Stimulated activated CD8-positive, alpha-beta memory T cell treated with anti-CD3 and anti-CD28 coated beads, Interleukin-4, amount 100 ng/mL, for 1 hour (primary cell): Measurements from ENCODE around the gene MEX3B.
"Not testable (repeated sequence)": the region's sequence is repeated elsewhere in the genome, so short reads cannot be mapped to it uniquely, and the experiment has no call there.

Experiments used
- DNase-seq, 2 donors: peaks; one replicate each; pipeline ENCODE4 v3.0.0-alpha.2; 2020; ENCODE audit warnings: low read depth in 2 of 2, low spot score in 1 of 2

MEX3B gene

DNA sequence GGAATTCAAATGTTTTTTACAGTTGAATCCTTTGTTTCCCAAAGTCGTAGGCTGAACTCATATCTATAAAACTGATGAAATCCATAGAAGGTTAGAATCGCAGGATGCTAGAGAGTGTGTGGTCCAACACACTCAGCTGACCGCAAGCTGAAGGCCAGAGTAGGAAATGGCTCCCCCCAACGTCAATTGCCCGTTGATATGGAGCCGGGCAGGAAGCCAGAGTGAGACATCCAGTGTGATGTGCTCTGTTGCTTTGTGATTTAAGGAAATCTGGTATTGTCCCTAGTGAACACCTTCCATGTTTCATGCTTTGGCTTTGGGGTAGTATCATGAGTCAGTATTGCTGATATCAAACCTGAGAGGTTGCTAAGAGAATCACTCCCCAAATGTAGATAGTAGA, 5.8 kb upstream of the MEX3B start:
- no peak for DNase-seq

- no peak for DNase-seq
Observed at GRCh38 chr15:82048811-82049210, 3.0 kb upstream of the MEX3B start.

DNA sequence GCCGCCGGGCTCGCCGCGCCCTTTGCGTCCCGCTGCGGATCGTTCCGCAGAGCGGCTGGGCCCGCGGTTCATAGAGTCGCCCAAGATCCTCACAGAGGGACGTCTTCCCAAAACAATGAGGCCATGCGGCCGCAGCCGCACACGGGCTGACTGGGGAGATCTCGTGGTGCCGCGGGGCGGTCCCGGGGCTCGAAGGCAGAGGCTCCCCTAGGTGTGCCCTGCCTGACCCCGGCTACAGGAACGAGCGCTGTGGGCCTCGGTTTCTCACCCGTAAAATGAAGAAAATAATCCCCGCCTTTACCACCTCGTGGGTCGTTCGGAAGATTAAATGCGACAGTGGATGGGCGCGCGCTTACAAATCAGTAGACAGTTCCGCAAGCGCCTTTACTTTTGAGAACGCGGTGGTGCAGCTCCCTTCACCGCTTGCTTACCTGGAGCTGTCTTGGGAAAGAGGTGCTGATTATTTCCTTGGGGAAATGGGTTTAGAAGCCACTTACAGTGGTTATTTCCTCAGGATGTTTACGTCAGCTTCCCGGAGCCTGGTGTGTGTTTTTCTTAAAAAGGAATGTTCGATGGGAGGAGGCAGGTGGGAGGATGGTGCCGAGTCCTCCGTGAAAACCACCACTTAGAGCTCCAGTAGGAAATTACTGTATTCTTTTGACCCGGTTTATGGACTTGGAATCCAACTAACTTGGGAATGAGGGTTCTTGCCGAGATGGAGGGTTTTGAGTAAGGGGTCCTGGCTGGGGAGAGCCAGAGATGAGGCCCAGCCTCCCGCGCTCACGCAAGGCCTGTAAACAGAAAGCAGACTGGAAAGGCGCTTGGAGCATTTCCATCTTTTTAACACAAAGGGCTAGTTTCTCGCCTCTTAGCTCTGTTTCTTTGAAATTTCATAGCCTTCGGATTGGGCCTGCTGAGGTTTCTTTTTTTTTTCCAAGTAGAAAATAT, 1.9 kb upstream of the MEX3B start:
- no peak for DNase-seq

DNA sequence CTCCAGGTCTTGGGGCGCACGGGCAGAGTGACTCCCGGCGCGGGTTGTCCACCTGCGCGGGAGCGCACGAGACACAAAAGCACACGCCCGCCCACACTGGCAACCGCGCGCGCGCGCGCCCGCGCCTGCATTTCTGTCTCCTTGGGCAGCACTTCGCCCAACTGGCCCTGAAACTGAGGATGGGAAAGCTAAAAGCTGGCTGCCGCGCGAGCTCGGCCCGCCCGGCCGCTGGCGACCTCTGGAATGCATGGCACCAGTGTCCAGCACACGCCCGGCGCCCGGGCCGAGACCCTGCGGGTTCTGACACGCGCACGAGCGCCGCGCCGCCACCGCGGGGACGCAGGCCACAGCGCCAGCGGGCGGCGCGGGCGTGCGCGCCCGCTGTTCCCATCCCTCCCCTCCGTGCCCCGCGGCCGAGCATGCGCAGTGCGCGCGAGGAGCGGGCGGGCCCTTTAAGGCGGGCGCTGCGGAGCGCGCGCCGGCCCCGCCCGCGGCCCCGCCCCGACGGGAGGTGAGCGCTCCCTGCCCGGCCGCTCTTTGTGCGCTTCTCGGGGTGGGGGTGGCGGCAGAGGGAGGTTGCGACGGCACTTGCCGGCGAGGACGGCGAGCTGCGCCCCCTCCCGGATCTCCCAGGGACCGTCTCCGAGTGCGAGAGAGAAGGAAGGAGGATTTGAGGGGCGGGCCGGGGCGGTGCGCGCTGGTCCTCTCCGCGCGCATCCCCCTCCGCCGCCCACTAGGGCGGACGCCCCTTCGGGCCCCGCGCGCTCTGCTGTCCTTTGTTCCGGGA, 1.0 kb upstream of the MEX3B start:
- DNase-seq, result peak; percentile 62 to 65

DNA sequence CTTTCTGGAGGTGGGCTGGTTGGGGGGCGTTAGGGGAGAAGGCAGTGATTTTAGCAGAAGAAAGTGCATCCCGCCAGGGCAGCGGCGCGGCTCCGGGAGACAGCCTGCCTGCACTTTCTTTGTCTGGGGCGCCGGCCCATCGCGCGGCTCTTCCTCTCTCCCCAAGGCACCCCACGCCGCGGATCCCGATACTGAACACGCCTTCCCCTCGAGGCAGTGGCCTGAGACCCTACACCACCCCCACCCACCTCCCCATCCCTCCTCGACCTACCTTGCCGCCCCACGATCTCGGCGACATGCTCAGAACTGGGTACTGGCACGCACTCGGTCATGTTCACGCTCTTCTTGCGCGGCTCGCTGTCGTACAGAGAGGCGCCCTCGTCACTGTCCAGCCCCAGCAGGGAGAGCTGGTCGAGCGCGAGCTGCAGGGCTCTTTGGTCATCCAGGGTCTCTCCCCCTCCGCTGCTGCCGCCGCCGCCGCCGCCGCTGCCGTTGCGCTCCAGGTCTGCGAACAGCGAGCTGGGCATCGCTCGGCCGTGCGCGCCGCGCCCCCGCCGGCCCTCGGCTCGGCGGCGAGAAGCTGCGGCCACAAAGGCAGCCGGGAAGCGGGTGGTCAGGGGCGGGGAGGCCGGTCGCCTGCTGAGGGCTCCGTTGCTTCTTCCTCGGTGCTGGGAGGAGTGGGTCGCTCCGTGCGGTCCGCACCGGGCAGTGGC, 483 bp downstream of the MEX3B start:
- DNase-seq, result no peak

DNA sequence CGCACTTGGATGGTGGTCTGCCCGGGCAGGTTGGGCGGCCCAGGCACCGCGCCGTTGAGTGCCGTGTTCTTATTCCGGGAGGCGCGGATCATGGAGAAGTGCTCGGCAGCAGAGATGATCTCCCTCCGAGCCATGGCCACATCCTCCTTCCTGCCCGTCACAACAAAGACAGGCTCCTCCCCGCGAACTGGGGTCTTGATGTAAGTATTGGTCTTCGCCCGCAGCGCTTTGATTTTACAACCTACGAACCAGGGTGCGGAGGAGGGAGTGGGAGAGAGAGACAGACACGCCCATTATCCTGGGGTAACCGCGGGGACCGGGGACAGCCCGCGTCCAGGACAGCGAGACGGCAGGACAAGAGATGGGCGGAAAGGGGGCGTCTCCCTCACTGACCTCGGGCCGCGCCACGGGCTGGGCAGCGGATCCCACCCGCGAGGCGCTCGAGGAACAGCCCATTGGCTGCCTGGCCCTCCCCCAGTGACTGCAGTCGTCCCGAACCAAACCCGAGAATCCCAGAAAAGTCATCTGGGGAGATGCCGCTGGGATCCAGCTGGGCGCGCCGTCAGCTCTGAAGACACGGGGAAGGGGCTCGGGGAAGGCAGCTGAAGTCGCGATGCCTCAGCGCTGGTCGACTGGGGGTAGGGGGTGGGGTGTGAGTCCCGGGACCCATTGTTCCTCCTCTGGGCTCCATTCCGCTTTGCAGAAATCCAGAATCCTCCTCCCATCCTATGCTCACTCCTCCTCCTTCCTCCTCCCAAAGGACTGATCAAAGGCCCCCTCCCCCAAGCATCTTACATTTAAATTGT, 1.2 kb downstream of the MEX3B start:
- no peak for DNase-seq

DNA sequence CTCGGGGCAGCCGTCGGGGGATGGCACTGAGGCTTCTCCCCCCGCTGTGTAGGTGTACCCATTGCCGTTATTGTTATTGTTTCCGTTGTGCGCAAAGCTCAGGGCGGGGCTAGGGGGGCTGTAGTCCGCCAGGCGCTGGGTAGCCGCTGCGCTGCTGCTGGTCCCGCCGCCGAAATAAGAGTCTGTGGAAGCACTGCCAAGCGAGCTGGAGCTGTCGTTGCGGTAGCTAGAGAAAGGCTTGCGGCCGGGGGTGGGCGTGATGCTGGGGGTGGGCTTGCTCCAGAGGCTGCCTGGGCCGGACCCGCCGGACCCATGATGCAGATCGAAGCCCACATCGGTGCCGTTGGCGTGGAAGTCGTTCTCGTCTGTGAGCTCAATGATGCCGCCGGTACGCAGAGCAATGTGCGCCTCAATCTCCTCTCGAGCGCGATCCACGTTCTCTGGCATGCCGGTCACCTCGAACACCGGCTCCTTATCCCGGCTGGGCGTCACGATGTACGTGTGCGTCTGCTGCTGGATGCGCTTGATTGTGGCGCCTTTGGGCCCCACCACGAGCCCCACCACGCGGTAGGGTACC, 1.9 kb downstream of the MEX3B start:
- no peak for DNase-seq

DNA sequence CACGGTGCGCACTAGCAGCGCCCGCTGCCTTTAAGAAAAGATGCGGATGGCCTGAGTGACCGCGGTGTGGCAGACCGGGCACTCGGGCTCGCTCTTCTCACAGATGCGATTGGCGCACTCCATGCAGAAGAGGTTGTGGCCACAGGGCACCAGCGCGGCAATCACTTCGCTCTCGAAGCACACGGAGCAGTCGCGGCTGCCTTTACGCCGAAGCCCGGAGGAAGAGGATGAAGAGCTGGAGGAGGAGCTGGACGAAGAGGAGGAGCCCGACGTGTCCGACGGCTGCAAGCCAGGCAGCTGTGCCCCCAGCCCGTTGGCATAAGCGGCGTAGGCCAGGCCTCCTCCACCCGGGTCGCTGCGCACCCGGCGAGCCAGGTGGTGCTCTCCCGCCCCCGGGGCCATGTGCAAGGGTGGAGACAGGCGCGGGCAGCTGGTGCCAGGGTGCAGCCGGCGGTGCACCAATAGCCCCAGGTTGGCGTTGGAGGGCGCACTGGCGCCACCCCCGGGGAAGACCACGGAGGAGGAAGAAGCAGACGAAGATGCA, 2.6 kb downstream of the MEX3B start:
- DNase-seq, result no peak

DNA sequence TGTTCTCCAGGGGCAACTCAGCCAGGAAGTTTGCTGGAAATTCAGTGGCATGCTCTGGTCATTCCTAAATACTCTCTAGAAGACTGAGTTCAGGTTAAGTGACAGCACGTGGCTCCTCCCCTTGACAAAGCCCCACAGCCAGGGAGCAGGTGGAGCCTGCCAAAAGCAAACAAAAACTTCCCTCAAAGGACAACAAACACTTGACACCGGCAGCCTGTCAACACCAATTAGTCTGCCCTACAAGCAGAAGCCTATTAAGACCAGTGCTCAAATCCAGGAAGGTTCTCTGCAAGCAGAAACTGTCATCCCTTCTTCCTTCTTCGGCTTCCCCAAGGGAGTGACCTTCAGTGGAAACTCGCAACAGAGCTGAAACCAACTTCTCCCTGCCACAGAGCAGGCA, 5.0 kb downstream of the MEX3B start:
- DNase-seq, result no peak

DNA sequence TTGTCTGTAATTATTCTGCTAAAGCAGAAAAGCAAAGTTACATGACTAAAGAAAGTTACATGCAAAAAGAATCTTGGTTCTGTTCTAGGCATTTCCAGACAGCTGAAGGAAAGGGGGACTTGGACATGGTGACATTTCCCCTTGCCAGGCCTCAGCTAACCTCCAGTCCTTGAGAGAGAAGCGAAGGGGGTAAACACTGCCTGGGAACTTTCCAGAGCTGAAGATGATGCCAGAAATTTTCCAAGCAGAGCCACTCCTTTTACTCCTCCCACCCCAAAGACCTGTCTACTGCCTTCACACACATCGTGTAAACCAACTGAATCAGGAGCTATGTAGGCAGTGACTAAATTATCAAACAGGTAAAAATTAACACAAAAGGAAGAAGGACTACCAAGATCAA, 5.4 kb downstream of the MEX3B start:
- DNase-seq, result no peak

GRCh38 chr15:82039871-82040270, 5.9 kb downstream of the MEX3B start:
- DNase-seq, result no peak

DNA sequence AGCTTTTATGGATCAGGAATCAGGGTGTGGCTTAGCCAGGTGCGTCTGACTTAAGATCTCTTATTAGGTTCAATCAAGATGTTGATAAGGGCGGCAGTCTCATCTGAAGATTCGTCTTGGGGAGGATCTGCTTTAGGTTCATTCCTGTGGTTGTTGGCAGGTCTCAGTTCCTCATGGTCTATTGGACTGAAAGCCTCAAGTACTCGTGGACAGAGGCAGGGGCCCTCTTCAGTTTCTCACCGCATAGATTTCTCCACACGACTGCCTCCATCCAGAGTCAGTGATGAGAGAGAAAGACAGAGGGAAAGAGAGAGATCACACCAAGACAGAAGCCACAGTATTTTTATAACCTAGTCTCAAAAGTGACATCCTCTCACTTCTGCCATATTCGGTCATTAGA, 9.4 kb downstream of the MEX3B start:
- no peak for DNase-seq

DNA sequence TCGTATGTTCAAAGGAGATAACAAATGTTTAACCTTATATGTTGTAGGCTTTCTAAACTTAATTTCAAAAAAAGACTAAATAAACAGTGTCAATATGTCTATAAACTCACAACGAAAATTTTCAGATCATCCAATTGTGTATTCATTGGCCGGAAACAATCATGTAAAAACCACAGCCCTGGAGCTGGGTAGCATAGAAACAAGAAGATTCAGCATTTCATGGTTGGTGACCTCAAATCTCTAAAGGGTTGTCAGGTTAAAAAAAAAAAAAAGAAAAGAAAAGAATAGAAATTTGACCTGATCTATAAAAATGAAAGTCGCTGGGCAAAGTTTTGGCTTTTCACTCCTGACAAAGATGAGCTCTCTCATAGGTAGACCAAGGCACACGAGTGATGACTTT, 13.9 kb downstream of the MEX3B start:
- DNase-seq, result no peak

- no peak for DNase-seq
Observed at GRCh38 chr15:82030176-82030575, 15.6 kb downstream of the MEX3B start.

GRCh38 chr15:82028163-82028562, 17.7 kb downstream of the MEX3B start:
- DNase-seq, result not testable (repeated sequence)

GRCh38 chr15:82021992-82022391, 23.8 kb downstream of the MEX3B start:
- no peak for DNase-seq

GRCh38 chr15:82020625-82021394, 25.0 kb downstream of the MEX3B start:
- DNase-seq, result no peak

DNA sequence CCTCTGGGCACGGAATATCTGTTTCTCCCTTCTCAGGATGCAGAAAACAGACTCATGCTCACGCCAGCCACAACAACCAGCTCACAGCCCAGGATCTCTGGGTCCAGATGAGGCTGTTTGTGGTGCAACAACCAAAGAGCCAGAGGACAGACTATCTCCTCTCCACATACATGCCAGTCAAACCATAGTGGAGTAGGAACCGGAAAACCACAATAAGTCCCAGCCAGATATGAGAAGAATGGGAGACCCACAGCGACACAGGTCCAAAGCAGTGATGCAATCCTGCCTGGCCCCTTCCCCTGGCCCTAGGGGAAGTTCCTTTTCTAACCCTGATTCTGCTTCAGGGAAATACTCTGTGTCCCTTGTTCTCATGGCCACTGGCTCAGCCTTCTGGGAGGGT, 27.6 kb downstream of the MEX3B start:
- no peak for DNase-seq

GRCh38 chr15:82017656-82018055, 28.2 kb downstream of the MEX3B start:
- no peak for DNase-seq
